SK-N-SH (cell line): ENCODE measurements around the gene SYT5. TPM values are rescaled to one million over a fixed set of nuclear protein-coding genes. Genes with fewer than 3 reads are reported as not detected.

Source experiments
- CTCF ChIA-PET: fragments of 300-600, 350-600 bp; formaldehyde crosslinking; extraction: SDS; loops from one replicate; lab custom pipeline; 2021; lab: Yijun Ruan, JAX
- POLR2A ChIA-PET: fragments of 350-600 bp; sonication (Branson Sonifier 250); formaldehyde crosslinking; extraction: SDS; loops from one replicate; lab custom pipeline; 2020; ENCODE audit warnings: antibody characterized with exemption, inconsistent platforms; lab: Yijun Ruan, JAX
- DNase-seq: peaks from one replicate; pipeline ENCODE4 v3.0.0; 2012
- H2AFZ ChIP-seq: fragments of 200-600 bp; sonication (generic); 2 replicates; pipeline ENCODE4 v1.8.1; 2016; ENCODE audit warnings: antibody characterized with exemption, mild to moderate bottlenecking, low read depth
- H3F3A ChIP-seq: fragments of 200-600 bp; sonication (generic); replicated peaks from 2 replicates; pipeline ENCODE3; 2016; ENCODE audit warnings: antibody characterized with exemption, mild to moderate bottlenecking; ENCODE audit not compliant: insufficient read depth
- H3K27ac ChIP-seq, 2 experiments: fragments of 200-500 bp in 1 of 2; fragments of 200-600 bp in 1 of 2; sonication (Bioruptor generic) in 1 of 2; sonication (generic), shearing (Covaris generic) in 1 of 2; 2 replicates each; pipeline versions ENCODE4 v1.5.1 to v1.6.1; 2014 to 2016; ENCODE audit warnings: low read depth in 2 of 2, inconsistent platforms in 1 of 2, low read length in 1 of 2, mild to moderate bottlenecking in 1 of 2, mixed read lengths in 1 of 2
- H3K27me3 ChIP-seq: fragments of 200-600 bp; sonication (generic), shearing (Covaris generic); 2 replicates; pipeline ENCODE4 v1.6.1; 2016; ENCODE audit warnings: mixed run types; ENCODE audit not compliant: insufficient read depth
- H3K36me3 ChIP-seq, 2 experiments: fragments of 200-500 bp in 1 of 2; fragments of 200-600 bp in 1 of 2; sonication (Bioruptor generic) in 1 of 2; sonication (generic) in 1 of 2; replicated peaks in 1 of 2; 2 replicates each; pipeline versions ENCODE3 to v1.5.1; 2014 to 2016; ENCODE audit warnings: low read length in 1 of 2, mild to moderate bottlenecking in 1 of 2; ENCODE audit not compliant: insufficient read depth in 2 of 2, control insufficient read depth in 1 of 2
- H3K4me1 ChIP-seq, 2 experiments: fragments of 200-500 bp in 1 of 2; fragments of 200-600 bp in 1 of 2; sonication (Bioruptor generic) in 1 of 2; sonication (generic), shearing (Covaris generic) in 1 of 2; 2 replicates each; pipeline versions ENCODE4 v1.5.1 to v1.6.1; 2014 to 2016; ENCODE audit warnings: low read depth in 1 of 2, low read length in 1 of 2, mixed run types in 1 of 2; ENCODE audit not compliant: insufficient read depth in 2 of 2, control insufficient read depth in 1 of 2
- H3K4me2 ChIP-seq: fragments of 200-600 bp; sonication (generic), shearing (Covaris generic); 2 replicates; pipeline ENCODE4 v1.6.1; 2017; ENCODE audit warnings: mixed run types
- H3K4me3 ChIP-seq, 2 experiments: fragments of 200-500 bp in 1 of 2; fragments of 200-600 bp in 1 of 2; sonication (Bioruptor generic) in 1 of 2; sonication (generic), shearing (Covaris generic) in 1 of 2; 2 replicates each; pipeline versions ENCODE4 v1.5.1 to v1.8.1; 2014 to 2016; ENCODE audit warnings: low read depth in 2 of 2, inconsistent platforms in 1 of 2, low read length in 1 of 2, mild to moderate bottlenecking in 1 of 2, mixed read lengths in 1 of 2, moderate library complexity in 1 of 2
- H3K79me2 ChIP-seq: fragments of 200-600 bp; sonication (generic); 2 replicates; pipeline ENCODE4 v1.8.1; 2017; ENCODE audit warnings: mild to moderate bottlenecking; ENCODE audit not compliant: insufficient read depth
- H3K9ac ChIP-seq: fragments of 200-600 bp; sonication (generic); 2 replicates; pipeline ENCODE4 v1.6.1; 2017; ENCODE audit warnings: mixed run types
- H3K9me2 ChIP-seq: fragments of 200-600 bp; sonication (generic); 2 replicates; pipeline ENCODE4 v1.6.1; 2017; ENCODE audit warnings: mixed run types
- H3K9me3 ChIP-seq: fragments of 200-600 bp; sonication (generic); 2 replicates; pipeline ENCODE4 v1.6.1; 2017; ENCODE audit warnings: mixed run types, mild to moderate bottlenecking, moderate library complexity
- H4K20me1 ChIP-seq: fragments of 200-600 bp; sonication (generic); 2 replicates; pipeline ENCODE4 v1.6.1; 2017; ENCODE audit warnings: mild to moderate bottlenecking, mixed run types; ENCODE audit not compliant: insufficient read depth
- CHD2 ChIP-seq: fragments of 150-350 bp; IDR thresholded peaks from 2 replicates; pipeline ENCODE4 v1.6.1; 2018; ENCODE audit warnings: low read length; ENCODE audit not compliant: partially characterized antibody
- EP300 ChIP-seq, 2 experiments: IDR thresholded peaks; 2 replicates each; pipeline versions ENCODE4 v1.4.0 to v1.6.1; 2012; ENCODE audit warnings: borderline replicate concordance in 1 of 2, low read depth in 1 of 2, low read length in 1 of 2
- EZH2phosphoT487 ChIP-seq: fragments of 200-600 bp; sonication (generic); IDR thresholded peaks from 2 replicates; pipeline ENCODE4 v1.6.1; 2017; ENCODE audit warnings: low read depth, mixed run types, mild to moderate bottlenecking, antibody characterized with exemption, moderate library complexity, borderline replicate concordance
- GABPA ChIP-seq: IDR thresholded peaks from 2 replicates; pipeline ENCODE4 v1.4.0; 2012; ENCODE audit warnings: low read depth, mild to moderate bottlenecking
- GATA2 ChIP-seq: sonication (generic); formaldehyde crosslinking; IDR thresholded peaks from 2 replicates; pipeline ENCODE4 v1.5.0; 2020; ENCODE audit warnings: mild to moderate bottlenecking, missing genetic modification reagents
- MEF2A ChIP-seq: IDR thresholded peaks from 2 replicates; pipeline ENCODE4 v1.4.0; 2012; ENCODE audit warnings: low read depth, borderline replicate concordance
- NFIC ChIP-seq: IDR thresholded peaks from 2 replicates; pipeline ENCODE4 v1.4.0; 2012; ENCODE audit warnings: borderline replicate concordance
- NRF1 ChIP-seq: IDR thresholded peaks from 2 replicates; pipeline ENCODE4 v1.6.1; 2012; ENCODE audit warnings: low read depth, mild to moderate bottlenecking, low read length
- POLR2AphosphoS5 ChIP-seq: IDR thresholded peaks from 2 replicates; pipeline ENCODE4 v1.6.1; 2012; ENCODE audit warnings: low read depth, low read length
- RFX5 ChIP-seq: IDR thresholded peaks from 2 replicates; pipeline ENCODE4 v1.6.1; 2012; ENCODE audit warnings: mild to moderate bottlenecking, improper control_type of control experiment, low read length
- TAF1 ChIP-seq: IDR thresholded peaks from 2 replicates; pipeline ENCODE4 v1.6.1; 2012; ENCODE audit warnings: low read depth, mild to moderate bottlenecking, low read length, moderate library complexity, borderline replicate concordance
- TCF12 ChIP-seq: IDR thresholded peaks from 2 replicates; pipeline ENCODE4 v1.4.0; 2012
- WGBS: methylation state at CpG from one replicate; pipeline ENCODE4 v1.1.6; 2017; ENCODE audit warnings: low lambda C conversion rate; 5-methylcytosine and 5-hydroxymethylcytosine counted together
- polyA plus RNA-seq, 3 experiments: library from polyadenylated mRNA; depleted of rRNA; stranded (reverse); fragments of >200 nt; gene quantifications; 2 replicates each; pipeline ENCODE4 v1.2.3, GENCODE V29; 2012
- TF ChIP-seq, protein P1 (sequence below): IDR thresholded peaks from 2 replicates; pipeline ENCODE4 v1.4.0; 2012; ENCODE audit warnings: low read depth, borderline replicate concordance
- TF ChIP-seq, protein P2 (sequence below): IDR thresholded peaks from 2 replicates; pipeline ENCODE4 v1.4.0; 2012; ENCODE audit warnings: low read depth
- TF ChIP-seq, protein P3 (sequence below): fragments of 150-350 bp; IDR thresholded peaks from 2 replicates; pipeline ENCODE4 v1.6.1; 2017; ENCODE audit warnings: antibody characterized with exemption, low read length, low read depth, borderline replicate concordance

SYT5 gene
- polyA plus RNA-seq, 1 of the 3 experiments (the other 2 are of a cell fraction) = 0.21 TPM

DNA sequence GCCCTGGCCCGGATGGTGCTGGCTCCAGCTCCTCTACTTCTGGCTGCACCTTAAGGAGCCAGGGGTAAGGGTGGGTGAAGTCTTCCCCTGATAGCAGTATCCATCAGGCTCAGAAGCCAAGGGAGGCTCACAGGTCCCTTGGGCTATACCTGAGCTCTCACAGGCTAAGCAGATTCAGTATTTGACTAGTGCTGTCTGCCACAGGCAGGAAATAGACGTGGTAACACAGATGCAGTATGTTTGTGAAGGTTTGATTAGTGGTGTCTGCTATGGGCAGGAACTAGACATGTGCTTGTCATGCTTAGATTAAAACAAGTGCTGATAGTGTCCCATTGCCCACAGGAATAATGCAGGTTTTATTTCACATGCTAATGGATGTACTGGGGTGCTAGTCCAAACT is 4.0 kb downstream of the SYT5 start:
- Histone ChIP-seq H3F3A (no peaks in the 10 kb centered on the region), H3K9me2 (no peaks in the 10 kb centered on the region), H4K20me1 (no peaks in the 10 kb centered on the region), H3K27me3 (peaks cover 24% of the 10 kb centered on the region), H3K4me2 (no peak overlapping the region), H3K27ac (no peak overlapping the region), H3K36me3 (no peaks in the 10 kb centered on the region), H3K4me3 (no peak overlapping the region), H3K9ac (no peak overlapping the region), H2AFZ (no peak overlapping the region), H3K4me1 (peaks cover 0 to 6% of the 10 kb centered on the region in 2 experiments; a peak in 1 of 4 replicates), H3K9me3 (no peaks in the 10 kb centered on the region), H3K79me2 (no peaks in the 10 kb centered on the region)
- ChIA-PET CTCF (interaction anchor here (1.0 to 1.9 kb wide), 3 partner anchors 10 to 291 kb away, joined by 3 to 7 read pairs (median 6); partner anchors contain the start of gene DNAAF3), POLR2A (no interaction called here)
- WGBS = 0% methylated on average over 1 of the region's 2 CpGs
- no peak for TF ChIP-seq CHD2
- TF ChIP-seq EZH2phosphoT487 = no peak
- TF ChIP-seq NFIC = no peak
- TF ChIP-seq, protein P1, sequence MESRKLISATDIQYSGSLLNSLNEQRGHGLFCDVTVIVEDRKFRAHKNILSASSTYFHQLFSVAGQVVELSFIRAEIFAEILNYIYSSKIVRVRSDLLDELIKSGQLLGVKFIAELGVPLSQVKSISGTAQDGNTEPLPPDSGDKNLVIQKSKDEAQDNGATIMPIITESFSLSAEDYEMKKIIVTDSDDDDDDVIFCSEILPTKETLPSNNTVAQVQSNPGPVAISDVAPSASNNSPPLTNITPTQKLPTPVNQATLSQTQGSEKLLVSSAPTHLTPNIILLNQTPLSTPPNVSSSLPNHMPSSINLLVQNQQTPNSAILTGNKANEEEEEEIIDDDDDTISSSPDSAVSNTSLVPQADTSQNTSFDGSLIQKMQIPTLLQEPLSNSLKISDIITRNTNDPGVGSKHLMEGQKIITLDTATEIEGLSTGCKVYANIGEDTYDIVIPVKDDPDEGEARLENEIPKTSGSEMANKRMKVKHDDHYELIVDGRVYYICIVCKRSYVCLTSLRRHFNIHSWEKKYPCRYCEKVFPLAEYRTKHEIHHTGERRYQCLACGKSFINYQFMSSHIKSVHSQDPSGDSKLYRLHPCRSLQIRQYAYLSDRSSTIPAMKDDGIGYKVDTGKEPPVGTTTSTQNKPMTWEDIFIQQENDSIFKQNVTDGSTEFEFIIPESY = no peak
- no peak for TF ChIP-seq POLR2AphosphoS5
- TF ChIP-seq GATA2 (CRISPR knock-in tag) = no peak
- no peak for TF ChIP-seq GABPA
- no peak for TF ChIP-seq RFX5
- no peak for TF ChIP-seq NRF1
- no peak for TF ChIP-seq EP300 (IDR thresholded peaks at IDR 0.05; ENCODE audit: borderline replicate concordance in 1 of 2, low read depth in 1 of 2, low read length in 1 of 2)
- no peak for TF ChIP-seq TCF12
- no peak for DNase-seq

DNA sequence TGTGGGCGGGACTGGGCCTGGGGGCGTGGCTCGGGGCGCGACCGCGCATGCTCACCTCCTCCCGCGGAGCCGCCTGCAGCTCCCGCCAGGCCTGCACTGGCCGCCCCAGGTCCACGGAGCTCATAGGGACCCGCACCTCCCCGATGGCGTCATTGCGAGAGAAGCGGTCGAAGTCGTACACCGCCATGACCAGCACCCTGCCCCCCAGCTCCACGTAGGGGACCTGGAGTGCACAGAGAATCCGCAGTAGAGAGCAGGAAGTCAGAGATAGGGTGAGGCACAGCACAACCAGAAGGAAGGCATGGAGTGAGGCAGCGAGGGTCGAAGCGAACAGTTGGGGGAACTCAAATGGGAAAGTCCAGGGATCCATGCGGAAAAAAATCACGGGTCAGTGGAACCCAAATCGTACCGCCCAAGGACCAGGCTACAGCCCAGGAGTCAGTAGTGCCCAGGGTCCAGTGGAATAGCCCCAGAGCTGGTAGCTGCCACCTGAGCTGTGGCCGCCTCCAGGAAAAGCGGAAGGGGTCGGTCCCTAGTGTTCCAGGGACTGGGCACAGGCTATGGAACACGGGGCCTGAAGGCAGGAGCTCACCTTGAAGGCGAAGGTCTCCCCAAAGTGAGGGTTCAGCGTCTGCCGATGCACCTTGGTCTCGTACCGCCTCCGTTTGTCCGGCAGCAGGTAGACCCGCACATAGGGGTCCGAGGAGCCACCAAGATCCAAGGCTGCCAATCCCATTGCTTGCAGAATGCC is 4.8 kb downstream of the SYT5 start:
- H3K4me3 ChIP-seq = no peak overlapping the region
- TF ChIP-seq, protein P2, sequence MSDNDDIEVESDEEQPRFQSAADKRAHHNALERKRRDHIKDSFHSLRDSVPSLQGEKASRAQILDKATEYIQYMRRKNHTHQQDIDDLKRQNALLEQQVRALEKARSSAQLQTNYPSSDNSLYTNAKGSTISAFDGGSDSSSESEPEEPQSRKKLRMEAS = no peak
- TF ChIP-seq, protein P3, sequence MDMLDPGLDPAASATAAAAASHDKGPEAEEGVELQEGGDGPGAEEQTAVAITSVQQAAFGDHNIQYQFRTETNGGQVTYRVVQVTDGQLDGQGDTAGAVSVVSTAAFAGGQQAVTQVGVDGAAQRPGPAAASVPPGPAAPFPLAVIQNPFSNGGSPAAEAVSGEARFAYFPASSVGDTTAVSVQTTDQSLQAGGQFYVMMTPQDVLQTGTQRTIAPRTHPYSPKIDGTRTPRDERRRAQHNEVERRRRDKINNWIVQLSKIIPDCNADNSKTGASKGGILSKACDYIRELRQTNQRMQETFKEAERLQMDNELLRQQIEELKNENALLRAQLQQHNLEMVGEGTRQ = no peak
- TF ChIP-seq MEF2A (no peak), TAF1 (no peak)
- peaks cover 0 to 6% of the 10 kb centered on the region in 2 experiments; a peak in 1 of 4 replicates for H3K4me1 ChIP-seq
- no peak overlapping the region for H3K27ac ChIP-seq
- H3K79me2 ChIP-seq = no peaks in the 10 kb centered on the region
- ChIA-PET POLR2A (no interaction called here), CTCF (interaction anchor here (0.8 to 1.9 kb wide), 4 partner anchors 15 to 292 kb away, joined by 3 to 7 read pairs (median 3); no protein-coding TSS in a partner anchor)
- no peaks in the 10 kb centered on the region for H3K9me3 ChIP-seq
- H3K27me3 ChIP-seq = peaks cover 24% of the 10 kb centered on the region; the same call in 1 of the 2 replicates
- no peaks in the 10 kb centered on the region for H3K9me2 ChIP-seq
- 87% methylated on average over 18 of the region's 43 CpGs for WGBS
- no peak overlapping the region for H3K4me2 ChIP-seq
- no peaks in the 10 kb centered on the region for H4K20me1 ChIP-seq
- DNase-seq = no peak
- H3K9ac ChIP-seq = no peak overlapping the region
- H3F3A ChIP-seq = no peaks in the 10 kb centered on the region
- no peaks in the 10 kb centered on the region for H3K36me3 ChIP-seq
- H2AFZ ChIP-seq = no peak overlapping the region
